ENCODE results near the gene RAD51B.

RAD51B gene

GRCh38 chr14:68085742-68086141 lies 266.2 kb downstream of the RAD51B start:
- Histone ChIP-seq H3K4me2 (ENCODE audit: low read depth, low read length) (no peak overlapping the region), H3K27me3 (replicated peaks; ENCODE audit: insufficient read depth, low read length) (no peaks in the 10 kb centered on the region), H3K79me2 (ENCODE audit: low read length) (no peaks in the 10 kb centered on the region), H3K9me3 (replicated peaks; ENCODE audit: insufficient read depth, low read length) (no peaks in the 10 kb centered on the region), H3K36me3 (replicated peaks; ENCODE audit: insufficient read depth, low read length) (no peaks in the 10 kb centered on the region), H2AFZ (ENCODE audit: low read length) (no peak overlapping the region), H3K4me3 (ENCODE audit: low read length) (no peak overlapping the region), H4K20me1 (ENCODE audit: insufficient read depth, low read length) (no peaks in the 10 kb centered on the region), H3K9me2 (replicated peaks; ENCODE audit: insufficient read depth, low read length) (no peaks in the 10 kb centered on the region), H3K9ac (ENCODE audit: low read length) (no peak overlapping the region), H3F3A (ENCODE audit: insufficient read depth, low read length) (no peaks in the 10 kb centered on the region), H3K27ac (ENCODE audit: low read length) (no peak overlapping the region), H3K4me1 (ENCODE audit: low read length) (no peaks in the 10 kb centered on the region)
- TF ChIP-seq CTCF (IDR thresholded peaks at IDR 0.05; ENCODE audit: low read length) (no peak), EZH2phosphoT487 (IDR thresholded peaks at IDR 0.05; ENCODE audit: low read length) (no peak)
- no peak for DNase-seq

GRCh38 chr14:68088451-68088854 lies 268.9 kb downstream of the RAD51B start:
- Histone ChIP-seq H3F3A (ENCODE audit: insufficient read depth, low read length) (no peaks in the 10 kb centered on the region), H2AFZ (ENCODE audit: low read length) (no peak overlapping the region), H3K4me2 (ENCODE audit: low read depth, low read length) (no peak overlapping the region), H3K36me3 (replicated peaks; ENCODE audit: insufficient read depth, low read length) (no peaks in the 10 kb centered on the region), H3K9me2 (replicated peaks; ENCODE audit: insufficient read depth, low read length) (no peaks in the 10 kb centered on the region), H3K4me1 (ENCODE audit: low read length) (no peaks in the 10 kb centered on the region), H3K4me3 (ENCODE audit: low read length) (no peak overlapping the region), H3K27me3 (replicated peaks; ENCODE audit: insufficient read depth, low read length) (no peaks in the 10 kb centered on the region), H4K20me1 (ENCODE audit: insufficient read depth, low read length) (no peaks in the 10 kb centered on the region), H3K27ac (ENCODE audit: low read length) (no peak overlapping the region), H3K79me2 (ENCODE audit: low read length) (no peaks in the 10 kb centered on the region), H3K9ac (ENCODE audit: low read length) (no peak overlapping the region), H3K9me3 (replicated peaks; ENCODE audit: insufficient read depth, low read length) (no peaks in the 10 kb centered on the region)
- TF ChIP-seq EZH2 (optimal IDR thresholded peaks at IDR 0.05; ENCODE audit: low read depth, low read length) (no peak), EZH2phosphoT487 (IDR thresholded peaks at IDR 0.05; ENCODE audit: low read length) (no peak), CTCF (IDR thresholded peaks at IDR 0.05; ENCODE audit: low read length) (no peak)
- no peak for DNase-seq

GRCh38 chr14:68089146-68089731 lies 269.7 kb downstream of the RAD51B start:
- no peak overlapping the region for H3K4me2 ChIP-seq (ENCODE audit: low read depth, low read length)
- DNase-seq, result no peak
- H3F3A ChIP-seq (ENCODE audit: insufficient read depth, low read length), result no peaks in the 10 kb centered on the region

More at GRCh38 chr14:68089146-68089731, 269.7 kb downstream of the RAD51B start:
- Histone ChIP-seq H2AFZ (ENCODE audit: low read length) (no peak overlapping the region), H3K4me1 (ENCODE audit: low read length) (no peaks in the 10 kb centered on the region), H3K36me3 (replicated peaks; ENCODE audit: insufficient read depth, low read length) (no peaks in the 10 kb centered on the region), H3K9me3 (replicated peaks; ENCODE audit: insufficient read depth, low read length) (no peaks in the 10 kb centered on the region), H3K27me3 (replicated peaks; ENCODE audit: insufficient read depth, low read length) (no peaks in the 10 kb centered on the region), H3K79me2 (ENCODE audit: low read length) (no peaks in the 10 kb centered on the region), H4K20me1 (ENCODE audit: insufficient read depth, low read length) (no peaks in the 10 kb centered on the region), H3K27ac (ENCODE audit: low read length) (no peak overlapping the region), H3K9me2 (replicated peaks; ENCODE audit: insufficient read depth, low read length) (no peaks in the 10 kb centered on the region), H3K4me3 (ENCODE audit: low read length) (no peak overlapping the region), H3K9ac (ENCODE audit: low read length) (no peak overlapping the region)
- TF ChIP-seq EZH2 (optimal IDR thresholded peaks at IDR 0.05; ENCODE audit: low read depth, low read length) (no peak), EZH2phosphoT487 (IDR thresholded peaks at IDR 0.05; ENCODE audit: low read length) (no peak), CTCF (IDR thresholded peaks at IDR 0.05; ENCODE audit: low read length) (no peak)
